GM23338 (cell line): ENCODE measurements around the gene SCAMP5. TPM values are rescaled to one million over a fixed set of nuclear protein-coding genes. Genes with fewer than 3 reads are reported as not detected.
A peak's percentile ranks its signal among the peaks of the same experiment; 100 is the strongest.

ENCODE experiments used
- ATAC-seq: fragments of 200-7000 bp; cut with Tn5 transposase; 3 replicates; pipeline ENCODE4 v1.9.1; 2020
- DNase-seq: peaks from one replicate; pipeline ENCODE4 v3.0.0-alpha.2; 2015; ENCODE audit warnings: low spot score
- H2AFZ ChIP-seq: fragments of 200-600 bp; sonication (generic); 2 replicates; pipeline ENCODE4 v1.8.0; 2016; ENCODE audit warnings: antibody characterized with exemption, mild to moderate bottlenecking, moderate library complexity
- H3F3A ChIP-seq: fragments of 200-600 bp; sonication (generic); replicated peaks from 2 replicates; pipeline ENCODE4 v1.8.0; 2017; ENCODE audit warnings: antibody characterized with exemption, mixed run types, low read depth
- H3K27ac ChIP-seq: fragments of 200-600 bp; sonication (generic); 2 replicates; pipeline ENCODE4 v1.6.1; 2016; ENCODE audit warnings: low read depth
- H3K27me3 ChIP-seq: fragments of 200-600 bp; sonication (generic); 2 replicates; pipeline ENCODE4 v1.8.0; 2016; ENCODE audit warnings: mild to moderate bottlenecking, mixed run types, moderate library complexity; ENCODE audit not compliant: insufficient read depth
- H3K36me3 ChIP-seq: fragments of 200-600 bp; sonication (generic); 2 replicates; pipeline ENCODE4 v1.8.0; 2016; ENCODE audit warnings: mild to moderate bottlenecking; ENCODE audit not compliant: insufficient read depth
- H3K4me1 ChIP-seq: fragments of 200-600 bp; sonication (generic); 2 replicates; pipeline ENCODE4 v1.8.0; 2016; ENCODE audit warnings: mild to moderate bottlenecking, moderate library complexity; ENCODE audit not compliant: insufficient read depth
- H3K4me2 ChIP-seq: fragments of 200-600 bp; sonication (generic); 2 replicates; pipeline ENCODE4 v1.7.1; 2017; ENCODE audit warnings: mixed run types
- H3K4me3 ChIP-seq: fragments of 200-600 bp; sonication (generic); 2 replicates; pipeline ENCODE4 v1.6.1; 2016; ENCODE audit warnings: mixed run types
- H3K79me2 ChIP-seq: fragments of 200-600 bp; sonication (generic); replicated peaks from 2 replicates; pipeline ENCODE4 v1.8.0; 2017; ENCODE audit warnings: mild to moderate bottlenecking; ENCODE audit not compliant: insufficient read depth
- H3K9me2 ChIP-seq: fragments of 200-600 bp; sonication (generic); 2 replicates; pipeline ENCODE4 v1.8.0; 2017; ENCODE audit not compliant: insufficient read depth
- H4K20me1 ChIP-seq: fragments of 200-600 bp; sonication (generic); replicated peaks from 2 replicates; pipeline ENCODE4 v1.8.0; 2017; ENCODE audit warnings: mild to moderate bottlenecking; ENCODE audit not compliant: insufficient read depth
- H3K27ac Mint-ChIP-seq: 2 replicates; pipeline ENCODE4 v1.8.0; 2020; ENCODE audit warnings: inconsistent platforms, mild to moderate bottlenecking, moderate library complexity, mixed read lengths
- H3K27me3 Mint-ChIP-seq: 3 replicates; pipeline ENCODE4 v1.8.0; 2022; ENCODE audit warnings: low read depth, mild to moderate bottlenecking, moderate library complexity, mixed read lengths, inconsistent platforms; ENCODE audit not compliant: insufficient read depth, poor library complexity
- H3K36me3 Mint-ChIP-seq: 3 replicates; pipeline ENCODE4 v1.8.0; 2021; ENCODE audit warnings: low read depth, mild to moderate bottlenecking, inconsistent platforms, moderate library complexity, mixed read lengths
- H3K4me1 Mint-ChIP-seq: 3 replicates; pipeline ENCODE4 v1.8.0; 2020; ENCODE audit warnings: mild to moderate bottlenecking, inconsistent platforms, mixed read lengths
- H3K4me3 Mint-ChIP-seq: 3 replicates; pipeline ENCODE4 v1.8.0; 2021; ENCODE audit warnings: moderate library complexity, mild to moderate bottlenecking, inconsistent platforms, mixed read lengths
- H3K9me3 Mint-ChIP-seq: 3 replicates; pipeline ENCODE4 v1.8.0; 2020; ENCODE audit warnings: moderate library complexity, mild to moderate bottlenecking, inconsistent platforms, mixed read lengths
- CREB1 ChIP-seq: fragments of 250-450 bp; sonication (Bioruptor Pico); IDR thresholded peaks from 2 replicates; pipeline ENCODE4 v1.5.0; 2020; ENCODE audit warnings: low read depth, mild to moderate bottlenecking, moderate library complexity
- CTCF ChIP-seq, 2 experiments: fragments of 200-600 bp in 1 of 2; sonication (generic) in 1 of 2; conservative IDR thresholded peaks; 2 replicates each; pipeline versions ENCODE4 v1.5.1 to v1.6.1; 2016 to 2017; ENCODE audit warnings: antibody characterized with exemption in 2 of 2, low read depth in 2 of 2, mild to moderate bottlenecking in 2 of 2, moderate library complexity in 1 of 2
- ETS1 ChIP-seq: IDR thresholded peaks from 2 replicates; pipeline ENCODE4 v1.6.1; 2016; ENCODE audit warnings: antibody characterized with exemption
- EZH2 ChIP-seq: fragments of 200-600 bp; sonication (generic); IDR thresholded peaks from one replicate; pipeline ENCODE4 v1.8.0; 2017; ENCODE audit warnings: antibody characterized with exemption, mild to moderate bottlenecking, low read depth; ENCODE audit not compliant: unreplicated experiment
- JUNB ChIP-seq: IDR thresholded peaks from one replicate; pipeline ENCODE4 v1.6.1; 2016; ENCODE audit warnings: antibody characterized with exemption; ENCODE audit not compliant: unreplicated experiment
- NANOG ChIP-seq: IDR thresholded peaks from 2 replicates; pipeline ENCODE4 v1.6.1; 2016; ENCODE audit warnings: antibody characterized with exemption, borderline replicate concordance
- POLR2AphosphoS5 ChIP-seq: IDR thresholded peaks from 2 replicates; pipeline ENCODE4 v1.6.1; 2016; ENCODE audit warnings: antibody characterized with exemption, low read depth
- STAT1 ChIP-seq: IDR thresholded peaks from one replicate; pipeline ENCODE4 v1.6.1; 2016; ENCODE audit warnings: antibody characterized with exemption; ENCODE audit not compliant: unreplicated experiment
- ZNF114 ChIP-seq: fragments of 250-450 bp; sonication (Bioruptor Pico); IDR thresholded peaks from 2 replicates; pipeline ENCODE4 v1.5.0; 2020; ENCODE audit warnings: mild to moderate bottlenecking, moderate library complexity
- ZNF331 ChIP-seq: fragments of 250-450 bp; sonication (Bioruptor Pico); IDR thresholded peaks from 2 replicates; pipeline ENCODE4 v1.5.0; 2020; ENCODE audit warnings: low read depth, mild to moderate bottlenecking, moderate library complexity
- ZNF462 ChIP-seq: fragments of 250-450 bp; sonication (Bioruptor Pico); IDR thresholded peaks from 2 replicates; pipeline ENCODE4 v1.5.0; 2020; ENCODE audit warnings: mild to moderate bottlenecking, moderate library complexity
- polyA plus RNA-seq: library from polyadenylated mRNA; unstranded; fragments of >200 nt; fragmentation: Nextera tagmentation; extraction: Ambion mirVana; gene quantifications from 2 replicates; pipeline ENCODE4 v1.2.1, GENCODE V29; 2016
- total RNA-seq: library from RNA; depleted of rRNA; stranded (reverse); fragments of >200 nt; shearing (Covaris generic); gene quantifications from 2 replicates; pipeline ENCODE4 v1.2.3, GENCODE V29; 2014

SCAMP5 gene
- total and polyA plus RNA-seq, 2 experiments from 2014 or later: 12.8 to 43.3 TPM

GRCh38 chr15:74997141-74997540 is 1.8 kb downstream of the SCAMP5 start:
- Histone ChIP-seq H3K79me2 (peaks cover 10% of the 10 kb centered on the region), H3F3A (no peaks in the 10 kb centered on the region), H3K4me2 (peak overlapping the region; percentile 79; the same call in 1 of the 2 replicates), H4K20me1 (no peaks in the 10 kb centered on the region; the same call in 1 of the 2 replicates), H2AFZ (no peak overlapping the region), H3K4me1 (peaks cover 12% of the 10 kb centered on the region; the same call in 1 of the 2 replicates), H3K4me3 (0 out of 2 replicates have a peak overlapping the region, but pooled peaks have one; percentile 96), H3K36me3 (no peaks in the 10 kb centered on the region; the same call in 1 of the 2 replicates), H3K27me3 (peaks cover 5% of the 10 kb centered on the region; the same call in 1 of the 2 replicates), H3K9me2 (no peaks in the 10 kb centered on the region), H3K27ac (no peak overlapping the region)
- H3K9me3 Mint-ChIP-seq: no peaks in the 10 kb centered on the region
- peaks cover 6% of the 10 kb centered on the region; the same call in 2 of the 3 replicates for H3K36me3 Mint-ChIP-seq
- no peak overlapping the region for H3K27ac Mint-ChIP-seq
- no peak for TF ChIP-seq CREB1 (CRISPR knock-in tag)
- TF ChIP-seq POLR2AphosphoS5: no peak
- TF ChIP-seq EZH2: no peak
- TF ChIP-seq JUNB: no peak
- no peak for TF ChIP-seq STAT1
- no peak for TF ChIP-seq NANOG
- TF ChIP-seq ZNF114 (CRISPR knock-in tag): no peak
- no peak for TF ChIP-seq ETS1
- no peak for TF ChIP-seq ZNF331
- H3K27me3 Mint-ChIP-seq: peaks cover 22% of the 10 kb centered on the region
- no peak for DNase-seq
- peaks cover 14% of the 10 kb centered on the region for H3K4me1 Mint-ChIP-seq
- H3K4me3 Mint-ChIP-seq: no peak overlapping the region
- ATAC-seq: no peak

GRCh38 chr15:74997543-74997942 is 2.2 kb downstream of the SCAMP5 start:
- H3K4me3 Mint-ChIP-seq: no peak overlapping the region
- no peak for DNase-seq
- no peak overlapping the region for H3K4me3 ChIP-seq
- no peaks in the 10 kb centered on the region for H3F3A ChIP-seq
- H3K27ac Mint-ChIP-seq: no peak overlapping the region
- no peaks in the 10 kb centered on the region for H3K9me3 Mint-ChIP-seq
- H3K36me3 ChIP-seq: no peaks in the 10 kb centered on the region; the same call in 1 of the 2 replicates
- no peak for ATAC-seq
- no peaks in the 10 kb centered on the region for H3K9me2 ChIP-seq
- H3K27ac ChIP-seq: no peak overlapping the region
- peaks cover 12% of the 10 kb centered on the region; the same call in 1 of the 2 replicates for H3K4me1 ChIP-seq
- H3K79me2 ChIP-seq: peaks cover 10% of the 10 kb centered on the region
- peaks cover 14% of the 10 kb centered on the region for H3K4me1 Mint-ChIP-seq
- no peak overlapping the region for H3K4me2 ChIP-seq
- H3K36me3 Mint-ChIP-seq: peaks cover 6% of the 10 kb centered on the region; the same call in 2 of the 3 replicates
- H3K27me3 ChIP-seq: peaks cover 5% of the 10 kb centered on the region; the same call in 1 of the 2 replicates
- peaks cover 20% of the 10 kb centered on the region for H3K27me3 Mint-ChIP-seq
- H4K20me1 ChIP-seq: peaks cover under 1% of the 10 kb centered on the region; the same call in 1 of the 2 replicates
- H2AFZ ChIP-seq: no peak overlapping the region
- TF ChIP-seq CTCF (conservative IDR thresholded peaks at IDR 0.05; ENCODE audit: low read depth in 2 of 2): no peak
- TF ChIP-seq ZNF462: no peak
- no peak for TF ChIP-seq NANOG
- no peak for TF ChIP-seq CREB1 (CRISPR knock-in tag)
- no peak for TF ChIP-seq POLR2AphosphoS5
- TF ChIP-seq STAT1: no peak
